GM19463 (cell line): ENCODE data around the gene ST3GAL2.
"Not testable (repeated sequence)": the region's sequence is repeated elsewhere in the genome, so short reads cannot be mapped to it uniquely, and the experiment has no call there.

Experiments
- ATAC-seq: cut with Tn5 transposase; IDR thresholded peaks from one replicate; pipeline ENCODE4 v1.9.1; 2021; ENCODE audit warnings: mild to moderate bottlenecking, moderate library complexity; ENCODE audit not compliant: unreplicated experiment

Gene ST3GAL2

DNA sequence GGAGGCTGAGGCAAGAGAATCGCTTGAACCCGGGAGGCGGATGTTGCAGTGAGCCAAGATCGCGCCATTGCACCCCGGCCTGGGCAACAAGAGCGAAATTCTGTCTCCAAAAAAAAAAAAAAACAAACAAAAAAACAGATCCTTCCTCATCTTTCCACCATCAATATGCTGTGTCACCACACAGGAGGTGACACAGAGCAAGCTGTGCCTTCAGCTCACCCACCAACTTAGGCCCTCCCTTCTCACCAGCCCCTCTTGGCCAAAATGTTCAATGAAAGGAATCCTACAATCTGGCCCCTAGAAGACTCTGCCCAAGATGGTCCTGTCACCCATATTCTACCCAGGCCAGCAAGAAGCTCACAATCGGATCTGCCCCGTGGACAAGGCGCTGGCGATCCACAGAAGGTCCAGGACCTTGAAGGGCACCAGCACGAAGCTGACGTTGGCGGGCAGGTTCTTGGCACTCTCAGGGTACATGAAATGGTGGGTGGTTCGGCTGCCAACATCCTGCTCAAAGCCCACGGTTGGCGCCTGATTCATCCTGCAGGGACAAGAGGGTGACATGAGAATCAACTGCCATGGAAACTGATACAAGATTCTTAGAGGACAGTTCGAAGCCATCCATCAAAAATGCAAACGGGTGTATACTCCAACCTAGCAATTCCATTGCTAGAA lies 50.8 kb downstream of the ST3GAL2 start:
- no peak for ATAC-seq

GRCh38 chr16:70386289-70386986 lies 52.5 kb downstream of the ST3GAL2 start:
- not testable (repeated sequence) for ATAC-seq

DNA sequence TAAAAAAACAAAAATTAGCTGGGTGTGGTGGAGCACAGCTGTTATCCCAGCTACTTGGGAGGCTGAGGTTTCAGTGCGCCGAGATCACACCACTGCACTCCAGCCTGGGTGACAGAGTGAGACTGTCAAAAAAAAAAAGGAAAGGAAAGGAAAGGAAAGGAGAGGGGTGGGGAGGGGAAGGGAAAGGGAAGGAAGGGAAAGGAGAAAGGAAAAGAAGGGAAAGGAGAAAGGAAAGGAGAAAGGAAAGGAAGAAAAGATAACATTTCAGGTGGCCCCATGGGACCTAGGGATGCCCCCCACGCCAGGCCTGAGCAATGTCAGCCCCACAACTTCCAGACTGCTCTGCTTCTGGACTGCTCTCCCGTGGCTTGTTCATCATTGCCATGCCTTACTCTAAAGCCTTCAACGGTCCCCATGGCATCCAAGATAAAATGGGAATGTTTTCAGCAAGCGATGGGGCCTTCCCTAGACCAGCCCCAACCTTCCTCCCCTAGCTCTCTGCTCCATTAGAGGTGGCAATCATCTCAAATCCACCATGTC lies 55.4 kb downstream of the ST3GAL2 start:
- no peak for ATAC-seq

DNA sequence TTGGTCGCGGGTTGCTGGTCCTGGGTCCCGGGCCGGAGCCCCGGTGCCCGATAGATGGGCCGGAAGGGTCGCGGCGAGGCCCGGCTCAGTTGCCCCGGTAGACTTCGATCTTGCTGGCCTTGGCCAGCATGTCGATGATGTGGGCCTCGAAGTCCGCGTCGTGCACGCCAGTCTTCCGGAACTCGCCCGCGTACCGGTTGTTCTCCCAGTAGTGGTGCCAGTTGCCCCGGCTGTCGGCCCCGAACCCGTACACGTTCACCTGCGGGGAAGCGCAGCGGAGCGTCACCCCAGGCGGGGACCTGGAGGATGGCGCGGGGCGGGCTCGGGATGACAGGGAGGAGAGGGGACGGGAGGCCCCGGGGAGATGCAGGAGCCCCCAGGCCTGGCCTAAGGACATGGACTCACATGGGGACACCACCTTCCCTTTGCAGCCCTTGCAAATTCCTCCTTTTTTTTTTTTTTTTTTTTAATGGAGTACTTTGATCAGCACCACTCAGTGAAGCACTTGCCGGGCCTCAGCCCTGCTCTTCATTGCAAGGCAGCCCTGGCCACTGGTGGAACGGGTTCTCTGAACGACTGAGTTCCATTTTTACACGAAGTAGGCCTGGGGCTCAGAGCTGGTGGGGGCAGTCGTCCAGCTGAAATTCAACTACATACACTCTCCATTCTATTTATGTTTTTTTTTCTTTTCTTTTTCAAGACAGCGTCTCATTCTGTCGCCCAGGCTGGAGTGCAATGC lies 57.1 kb downstream of the ST3GAL2 start:
- ATAC-seq, result no peak

GRCh38 chr16:70380919-70381603 lies 57.8 kb downstream of the ST3GAL2 start:
- peak; percentile 87 for ATAC-seq

DNA sequence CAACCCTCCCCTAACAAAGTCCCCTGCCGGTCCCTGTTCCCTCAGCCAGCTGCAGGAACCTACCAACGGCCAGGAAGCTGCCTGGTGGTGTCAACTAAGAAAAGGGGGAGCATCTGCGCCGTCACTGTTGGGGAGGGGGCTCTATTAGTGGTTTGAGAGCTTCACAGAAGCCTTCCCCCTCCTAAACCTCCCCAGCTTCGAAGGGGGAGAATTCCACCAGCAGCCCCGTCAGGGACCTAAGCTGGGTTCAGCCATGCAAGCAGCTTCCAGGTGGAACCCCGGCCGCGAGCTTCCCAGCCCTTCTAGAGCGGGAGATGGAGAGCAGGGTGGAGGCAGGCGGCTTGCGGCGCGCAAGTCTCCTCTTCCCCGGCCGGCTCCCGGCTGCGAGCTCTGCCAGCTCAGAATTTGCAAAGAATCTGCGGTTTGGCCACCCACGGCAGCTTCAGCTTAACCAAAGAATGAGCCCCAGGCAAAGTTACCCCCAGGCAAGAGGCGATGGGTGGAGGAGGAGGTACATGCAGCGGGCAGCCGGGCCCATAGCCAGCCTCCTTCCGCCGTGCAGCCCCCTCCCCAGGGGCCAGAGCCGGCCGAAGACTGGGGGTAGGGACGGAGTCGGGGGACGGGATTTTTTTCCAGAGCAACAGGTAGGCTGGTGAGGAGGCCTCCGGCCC lies 58.5 kb downstream of the ST3GAL2 start:
- peak; percentile 15 for ATAC-seq

DNA sequence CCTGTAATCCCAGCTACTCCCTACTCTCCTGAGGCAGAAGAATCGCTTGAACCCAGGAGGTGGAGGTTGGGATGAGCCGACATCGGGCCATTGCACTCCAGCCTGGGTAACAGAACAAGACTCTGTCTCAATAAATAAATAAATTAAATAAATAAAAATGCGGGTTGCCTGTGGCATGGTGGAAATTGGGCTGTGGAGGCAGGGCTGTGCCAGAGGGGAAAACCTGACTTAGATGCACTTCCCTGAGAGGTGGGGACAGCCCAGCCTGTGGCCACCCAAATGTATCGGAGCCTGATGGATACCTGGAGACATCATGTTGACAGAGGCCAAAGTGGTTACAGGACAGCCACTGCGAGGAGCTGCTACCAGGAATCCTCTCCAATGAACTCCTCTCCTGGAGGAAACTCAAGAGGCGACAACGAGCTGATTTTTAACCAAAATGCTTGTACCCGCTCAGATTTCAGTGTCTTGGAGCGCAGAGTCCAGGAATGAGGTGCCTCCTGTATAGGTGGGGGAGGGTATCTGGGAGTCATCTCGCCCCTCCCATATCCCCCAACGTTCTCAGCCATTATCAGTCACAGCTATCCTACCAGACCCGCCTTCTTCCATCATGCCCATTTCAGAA lies 59.9 kb downstream of the ST3GAL2 start:
- no peak for ATAC-seq

GRCh38 chr16:70377782-70378181 lies 61.1 kb downstream of the ST3GAL2 start:
- no peak for ATAC-seq

DNA sequence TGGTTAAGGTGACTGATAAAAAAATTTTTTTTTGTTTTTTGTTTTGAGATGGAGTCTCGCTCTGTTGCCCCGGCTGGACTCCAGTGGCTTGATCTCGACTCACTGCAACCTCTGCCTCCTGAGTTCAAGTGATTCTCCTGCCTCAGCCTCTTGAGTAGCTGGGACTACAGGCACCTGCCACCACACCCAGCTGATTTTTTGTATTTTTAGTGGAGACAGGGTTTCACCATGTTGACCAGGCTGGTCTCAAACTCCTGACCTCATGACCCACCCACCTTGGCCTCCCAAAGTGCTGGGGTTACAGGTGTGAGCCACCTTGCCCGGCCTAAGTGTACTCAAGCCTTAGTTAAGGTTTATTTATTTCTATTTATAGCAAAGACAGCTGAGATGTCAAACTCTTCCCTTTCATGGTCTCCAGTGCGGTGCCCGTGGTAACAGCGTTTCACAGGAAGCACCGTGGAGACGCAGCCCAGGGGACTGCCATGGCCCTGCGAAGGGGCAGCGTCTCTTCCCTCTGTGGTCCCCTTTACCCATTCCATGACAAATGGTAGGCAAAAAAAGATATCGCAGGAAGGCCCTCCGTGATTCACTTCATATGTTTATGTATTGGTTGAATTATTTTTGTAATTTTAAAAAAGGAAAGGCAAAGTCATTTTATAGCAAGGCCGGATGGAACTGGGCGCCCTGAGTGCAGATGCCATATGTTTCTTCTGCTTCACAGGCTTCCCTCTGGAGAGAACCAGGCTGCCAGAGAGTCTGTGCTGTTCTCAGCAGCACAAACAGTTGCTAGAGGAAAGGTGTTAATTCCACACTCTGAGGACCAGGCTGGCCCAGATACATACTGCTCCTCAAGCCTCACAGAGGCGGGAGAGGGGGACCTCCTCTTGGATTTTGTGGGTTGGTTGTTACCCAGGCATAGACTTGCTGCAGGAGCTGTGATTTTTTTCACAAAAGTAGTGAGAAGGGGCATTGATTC lies 63.0 kb downstream of the ST3GAL2 start:
- ATAC-seq, result no peak

DNA sequence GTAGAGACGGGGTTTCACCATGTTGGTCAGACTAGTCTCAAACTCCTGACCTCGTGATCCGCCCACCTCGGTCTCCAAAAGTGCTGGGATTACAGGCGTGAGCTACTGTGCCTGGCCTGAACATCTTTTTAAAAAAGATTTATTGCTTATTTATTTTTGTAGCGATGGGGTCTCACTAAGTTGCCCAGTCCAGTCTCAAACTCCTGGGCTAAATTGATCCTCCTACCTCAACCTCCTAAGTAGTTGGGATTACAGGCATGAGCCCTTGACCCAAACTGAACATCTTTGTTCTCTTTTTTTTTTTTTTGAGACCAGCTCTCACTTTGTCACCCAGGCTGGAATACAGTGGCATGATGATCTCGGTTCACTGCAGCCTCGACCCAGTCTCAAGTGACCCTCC lies 64.7 kb downstream of the ST3GAL2 start:
- ATAC-seq, result no peak

DNA sequence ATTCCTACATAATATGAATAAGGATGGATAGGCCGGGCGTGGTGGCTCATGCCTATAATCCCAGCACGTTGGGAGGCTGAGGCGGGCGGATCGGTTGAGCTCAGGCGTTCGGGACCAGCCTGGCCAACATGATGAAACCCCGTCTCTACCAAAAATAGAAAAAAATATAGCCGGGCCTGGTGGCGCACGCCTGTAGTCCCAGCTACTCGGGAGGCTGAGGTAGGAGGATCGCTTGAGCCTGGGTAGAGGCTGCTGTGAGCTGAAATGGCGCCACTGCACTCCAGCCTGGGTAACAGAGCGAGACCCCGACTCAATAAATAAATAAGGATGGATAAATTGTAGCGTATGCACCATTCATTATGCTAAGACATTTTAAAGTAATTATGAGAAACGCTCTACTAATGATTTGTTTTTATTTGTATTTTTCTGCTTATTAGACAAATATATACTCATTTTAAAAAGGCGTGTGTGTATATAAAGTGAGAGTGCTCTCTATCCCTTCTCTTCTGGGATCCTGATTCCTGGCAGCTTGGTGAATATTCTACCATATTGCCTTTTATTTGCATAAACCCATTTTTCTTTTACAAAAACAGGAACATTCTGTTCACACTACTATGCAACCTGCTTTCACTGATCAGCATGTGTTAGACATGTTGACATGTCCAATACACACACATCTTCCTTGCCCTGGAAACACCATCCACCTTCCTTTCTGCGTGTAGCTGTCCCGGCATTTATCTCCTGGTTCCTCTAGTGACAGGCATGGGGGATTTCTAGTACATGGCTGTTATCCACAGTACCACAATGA lies 65.8 kb downstream of the ST3GAL2 start:
- no peak for ATAC-seq

DNA sequence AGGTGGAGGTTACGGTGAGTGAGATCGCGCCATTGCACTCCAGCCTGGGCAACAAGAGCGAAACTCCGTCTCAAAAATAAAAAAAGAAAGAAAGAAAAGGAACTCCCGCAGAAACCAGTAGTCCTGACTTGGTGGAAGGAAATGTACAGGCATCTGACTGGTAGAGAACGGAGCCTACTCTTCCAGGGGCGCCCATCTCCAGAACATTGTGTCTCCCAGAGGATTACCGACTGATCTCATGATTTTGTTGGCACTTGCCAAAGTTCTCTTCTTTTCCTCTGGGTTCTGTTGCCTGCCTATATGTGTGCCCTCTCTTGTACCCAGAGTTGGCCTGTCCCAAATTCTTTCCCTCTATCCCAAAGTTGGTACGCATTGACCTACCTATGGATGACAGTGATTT lies 68.0 kb downstream of the ST3GAL2 start:
- ATAC-seq, result no peak

- not testable (repeated sequence) for ATAC-seq
Measured at GRCh38 chr16:70370145-70370544, 68.8 kb downstream of the ST3GAL2 start.

GRCh38 chr16:70364399-70364798 lies 74.5 kb downstream of the ST3GAL2 start:
- ATAC-seq, result no peak

DNA sequence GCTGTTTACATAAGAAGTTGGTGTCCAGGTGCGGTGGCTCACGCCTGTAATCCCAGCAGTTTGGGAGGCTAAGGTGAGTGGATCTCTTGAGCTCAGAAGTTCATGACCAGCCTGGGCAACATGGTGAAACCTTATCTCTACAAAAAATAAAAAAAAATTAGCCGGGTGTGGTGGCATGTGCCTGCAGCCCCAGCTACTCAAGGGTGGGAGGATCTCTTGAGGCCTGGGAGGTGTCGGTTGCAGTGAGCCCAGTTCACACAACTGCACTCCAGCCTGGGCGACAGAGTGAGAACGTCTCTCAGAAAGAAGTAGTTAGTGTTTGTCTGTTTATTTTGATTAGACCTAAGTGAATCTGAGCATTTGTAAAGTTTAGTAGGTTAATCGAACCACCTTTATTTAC lies 79.3 kb downstream of the ST3GAL2 start:
- no peak for ATAC-seq

DNA sequence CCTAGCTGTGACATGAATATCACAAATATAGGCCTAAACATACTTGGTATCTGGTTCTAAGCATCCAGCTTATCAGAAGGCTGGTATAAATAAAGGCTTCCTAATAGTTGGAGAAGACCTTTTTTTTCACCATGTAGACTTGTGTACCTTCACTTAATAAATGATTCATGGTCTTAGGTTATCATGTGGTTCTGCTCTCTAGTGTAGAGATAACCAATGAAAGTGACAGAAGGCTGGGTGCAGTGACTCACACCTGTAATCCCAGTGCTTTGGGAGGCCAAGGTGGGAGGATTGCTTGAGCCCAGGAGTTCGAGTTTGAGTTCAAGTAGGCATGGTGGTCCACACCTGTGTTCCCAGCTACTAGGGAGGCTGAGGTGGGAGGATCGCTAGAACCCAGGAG lies 89.1 kb downstream of the ST3GAL2 start:
- no peak for ATAC-seq

DNA sequence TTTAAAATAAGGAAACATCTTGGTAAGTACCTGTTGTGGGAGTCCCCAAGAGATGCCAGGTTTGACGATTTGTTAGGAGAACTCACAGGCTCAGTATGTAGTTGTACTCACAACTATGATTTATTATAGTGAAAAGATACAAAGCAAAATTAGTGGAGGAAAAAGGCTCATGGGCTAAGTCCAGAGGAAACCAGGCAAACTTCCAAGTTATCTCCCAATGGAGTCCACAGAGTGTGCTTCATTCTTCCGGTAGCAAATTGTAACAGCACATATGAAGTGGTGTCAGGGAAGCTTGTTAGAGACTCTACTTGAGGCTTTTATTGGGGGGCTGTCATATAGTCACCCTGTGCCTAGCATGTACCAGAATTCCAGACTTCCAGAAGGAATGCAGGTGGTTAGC lies 89.9 kb downstream of the ST3GAL2 start:
- ATAC-seq, result no peak

DNA sequence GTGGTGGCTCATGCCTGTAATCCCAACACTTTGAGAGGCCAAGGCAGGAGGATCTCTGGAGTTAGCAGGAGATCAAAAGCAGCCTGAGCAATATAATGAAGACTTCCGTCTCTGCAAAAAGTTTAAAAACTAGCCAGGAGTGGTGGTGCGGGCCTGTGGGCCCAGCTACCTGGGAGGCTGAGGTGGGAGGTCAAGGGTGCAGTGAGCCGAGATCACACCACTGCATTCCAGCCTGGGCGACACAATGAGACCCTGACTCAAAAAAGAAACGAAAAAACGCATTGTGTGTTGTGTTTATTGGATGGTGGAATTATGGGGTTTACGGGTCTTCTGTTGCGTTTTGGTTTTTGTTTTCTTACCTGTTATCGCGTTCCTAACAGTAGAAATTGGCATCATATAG lies 93.1 kb downstream of the ST3GAL2 start:
- ATAC-seq, result no peak
